HCT116 (cell line): Measurements from ENCODE around the gene SH2D1A.

Experiments used
- EZH2phosphoT487 ChIP-seq: fragments of 200-600 bp; IDR thresholded peaks from 2 replicates; pipeline ENCODE4 v1.6.1; 2018; ENCODE audit warnings: antibody characterized with exemption, borderline replicate concordance
- TCF7L2 ChIP-seq: IDR thresholded peaks from 2 replicates; pipeline ENCODE4 v1.7.0; 2011; ENCODE audit warnings: borderline replicate concordance, inconsistent platforms; ENCODE audit not compliant: insufficient read depth, insufficient read length; ENCODE audit errors: extremely low read depth
- TF ChIP-seq, protein P1 (sequence below), 3 experiments: fragments of 200-600 bp in 1 of 3; sonication (generic) in 1 of 3; IDR thresholded peaks in 2 of 3; conservative IDR thresholded peaks in 1 of 3; 2 replicates each; pipeline ENCODE4 v1.5.1; 2012 to 2017; ENCODE audit warnings: low read depth in 2 of 3, low read length in 2 of 3, antibody characterized with exemption in 1 of 3, borderline replicate concordance in 1 of 3, control low read depth in 1 of 3, mild to moderate bottlenecking in 1 of 3, mixed read lengths in 1 of 3, mixed run types in 1 of 3, moderate library complexity in 1 of 3; ENCODE audit not compliant: insufficient read depth in 1 of 3

DNA sequence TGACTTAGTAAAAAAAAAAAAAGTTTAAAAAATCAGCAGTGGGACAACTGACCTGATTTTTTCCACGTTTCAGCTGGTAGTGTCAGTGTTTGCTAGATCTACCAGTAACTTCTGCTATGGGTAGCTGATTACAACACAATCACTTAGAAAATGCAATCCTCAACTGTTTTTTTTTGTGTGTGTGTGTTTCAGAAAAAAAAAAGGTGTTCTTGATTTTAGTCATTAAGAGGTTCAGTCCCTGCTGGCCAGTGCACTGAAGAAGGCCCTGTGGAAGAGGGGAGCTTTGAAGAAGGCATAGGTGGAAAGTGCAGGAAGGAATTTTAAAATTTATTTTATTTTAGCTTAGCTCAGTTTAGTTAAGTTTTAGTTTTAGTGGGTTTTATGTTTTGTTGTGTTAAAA is 46.9 kb downstream of the SH2D1A start:
- TF ChIP-seq EZH2phosphoT487 (no peak), TCF7L2 (no peak)
- TF ChIP-seq, protein P1, sequence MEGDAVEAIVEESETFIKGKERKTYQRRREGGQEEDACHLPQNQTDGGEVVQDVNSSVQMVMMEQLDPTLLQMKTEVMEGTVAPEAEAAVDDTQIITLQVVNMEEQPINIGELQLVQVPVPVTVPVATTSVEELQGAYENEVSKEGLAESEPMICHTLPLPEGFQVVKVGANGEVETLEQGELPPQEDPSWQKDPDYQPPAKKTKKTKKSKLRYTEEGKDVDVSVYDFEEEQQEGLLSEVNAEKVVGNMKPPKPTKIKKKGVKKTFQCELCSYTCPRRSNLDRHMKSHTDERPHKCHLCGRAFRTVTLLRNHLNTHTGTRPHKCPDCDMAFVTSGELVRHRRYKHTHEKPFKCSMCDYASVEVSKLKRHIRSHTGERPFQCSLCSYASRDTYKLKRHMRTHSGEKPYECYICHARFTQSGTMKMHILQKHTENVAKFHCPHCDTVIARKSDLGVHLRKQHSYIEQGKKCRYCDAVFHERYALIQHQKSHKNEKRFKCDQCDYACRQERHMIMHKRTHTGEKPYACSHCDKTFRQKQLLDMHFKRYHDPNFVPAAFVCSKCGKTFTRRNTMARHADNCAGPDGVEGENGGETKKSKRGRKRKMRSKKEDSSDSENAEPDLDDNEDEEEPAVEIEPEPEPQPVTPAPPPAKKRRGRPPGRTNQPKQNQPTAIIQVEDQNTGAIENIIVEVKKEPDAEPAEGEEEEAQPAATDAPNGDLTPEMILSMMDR (IDR thresholded peaks at IDR 0.05 in 2 of 3, conservative IDR thresholded peaks at IDR 0.05 in 1 of 3; ENCODE audit: borderline replicate concordance in 1 of 3, insufficient read depth in 1 of 3, low read depth in 2 of 3, low read length in 2 of 3): no peak
